OCI-LY3 (cell line): ENCODE results near the gene UST.
"Not testable (repeated sequence)": the region's sequence is repeated elsewhere in the genome, so short reads cannot be mapped to it uniquely, and the experiment has no call there.

Source experiments
- H2AFZ ChIP-seq: fragments of 200-600, 300-600 bp; shearing (Covaris generic); 2 replicates; pipeline ENCODE4 v1.6.0; 2014; ENCODE audit warnings: antibody characterized with exemption, low read depth, low read length
- H3K27ac ChIP-seq: fragments of 200-600, 300-600 bp; sonication (generic); 2 replicates; pipeline ENCODE4 v1.5.1; 2014; ENCODE audit warnings: mild to moderate bottlenecking, low read length, moderate library complexity, mixed read lengths
- H3K27me3 ChIP-seq: fragments of 200-600, 300-600 bp; sonication (generic); 2 replicates; pipeline ENCODE4 v1.6.1; 2014; ENCODE audit warnings: low read depth, low read length, mixed read lengths
- H3K36me3 ChIP-seq: fragments of 200-600, 300-600 bp; sonication (generic); replicated peaks from 2 replicates; pipeline ENCODE3; 2014; ENCODE audit warnings: low read depth, low read length, mixed read lengths
- H3K4me1 ChIP-seq: fragments of 300-600, 200-600 bp; sonication (generic); 2 replicates; pipeline ENCODE4 v1.6.1; 2014; ENCODE audit warnings: low read length, mixed read lengths
- H3K4me2 ChIP-seq: fragments of 200-600, 300-600 bp; sonication (generic); 2 replicates; pipeline ENCODE4 v1.6.1; 2014; ENCODE audit warnings: low read length, mixed read lengths
- H3K4me3 ChIP-seq: fragments of 300-600, 200-600 bp; sonication (generic); 2 replicates; pipeline ENCODE4 v1.5.1; 2014; ENCODE audit warnings: antibody characterized with exemption, mild to moderate bottlenecking, low read length, moderate library complexity
- H3K79me2 ChIP-seq: fragments of 300-600, 200-600 bp; shearing (Covaris generic); 2 replicates; pipeline ENCODE4 v1.6.1; 2014; ENCODE audit warnings: mild to moderate bottlenecking, low read length, mixed read lengths
- H3K9ac ChIP-seq: fragments of 300-600, 200-600 bp; shearing (Covaris generic); 2 replicates; pipeline ENCODE4 v1.6.0; 2014; ENCODE audit warnings: mild to moderate bottlenecking, low read length, moderate library complexity
- H3K9me3 ChIP-seq: fragments of 200-600, 300-600 bp; shearing (Covaris generic); 2 replicates; pipeline ENCODE4 v1.6.1; 2014; ENCODE audit warnings: low read length, mixed read lengths; ENCODE audit not compliant: insufficient read depth
- H4K20me1 ChIP-seq: fragments of 200-600, 300-600 bp; sonication (generic); 2 replicates; pipeline ENCODE4 v1.6.1; 2016; ENCODE audit warnings: low read length, mixed read lengths; ENCODE audit not compliant: insufficient read depth
- CTCF ChIP-seq: fragments of 200-600, 300-600 bp; sonication (generic); IDR thresholded peaks from 2 replicates; pipeline ENCODE4 v1.5.1; 2014; ENCODE audit warnings: antibody characterized with exemption, low read length, low read depth
- EZH2phosphoT487 ChIP-seq: fragments of 200-600 bp; shearing (Covaris generic); IDR thresholded peaks from 2 replicates; pipeline ENCODE4 v1.6.1; 2018; ENCODE audit warnings: antibody characterized with exemption, mixed run types, low read depth

UST gene

GRCh38 chr6:148912252-148912651 lies 165.4 kb downstream of the UST start:
- TF ChIP-seq EZH2phosphoT487 (no peak), CTCF (no peak)
- H3K9ac ChIP-seq, result no peak overlapping the region
- H3K27ac ChIP-seq, result no peak overlapping the region
- peaks cover 9% of the 10 kb centered on the region for H3K4me1 ChIP-seq
- H4K20me1 ChIP-seq, result no peaks in the 10 kb centered on the region
- H3K27me3 ChIP-seq, result no peaks in the 10 kb centered on the region
- H2AFZ ChIP-seq, result no peak overlapping the region
- no peak overlapping the region for H3K4me3 ChIP-seq
- peaks cover 2% of the 10 kb centered on the region for H3K36me3 ChIP-seq
- H3K4me2 ChIP-seq, result no peak overlapping the region
- no peaks in the 10 kb centered on the region for H3K9me3 ChIP-seq
- H3K79me2 ChIP-seq, result no peaks in the 10 kb centered on the region

GRCh38 chr6:148915810-148916209 lies 169.0 kb downstream of the UST start:
- no peak overlapping the region for H3K4me3 ChIP-seq
- H3K4me1 ChIP-seq, result no peaks in the 10 kb centered on the region
- peaks cover 2% of the 10 kb centered on the region for H3K36me3 ChIP-seq
- TF ChIP-seq CTCF, result no peak
- no peak for TF ChIP-seq EZH2phosphoT487
- H4K20me1 ChIP-seq, result no peaks in the 10 kb centered on the region
- no peaks in the 10 kb centered on the region for H3K79me2 ChIP-seq
- H3K9ac ChIP-seq, result no peak overlapping the region
- H3K27me3 ChIP-seq, result no peaks in the 10 kb centered on the region
- no peaks in the 10 kb centered on the region for H3K9me3 ChIP-seq
- H3K27ac ChIP-seq, result no peak overlapping the region
- H3K4me2 ChIP-seq, result no peak overlapping the region
- H2AFZ ChIP-seq, result no peak overlapping the region

GRCh38 chr6:148916485-148916884 lies 169.7 kb downstream of the UST start:
- not testable (repeated sequence) for H3K36me3 ChIP-seq, H4K20me1 ChIP-seq, H3K27ac ChIP-seq, H3K9me3 ChIP-seq, H3K27me3 ChIP-seq, H2AFZ ChIP-seq, H3K79me2 ChIP-seq, H3K4me3 ChIP-seq, H3K9ac ChIP-seq, H3K4me1 ChIP-seq, H3K4me2 ChIP-seq

- H3K9me3 ChIP-seq, result no peaks in the 10 kb centered on the region
- TF ChIP-seq CTCF (no peak), EZH2phosphoT487 (no peak)
- no peaks in the 10 kb centered on the region for H3K79me2 ChIP-seq
- no peaks in the 10 kb centered on the region for H3K4me1 ChIP-seq
- H3K27me3 ChIP-seq, result no peaks in the 10 kb centered on the region
- H3K36me3 ChIP-seq, result no peaks in the 10 kb centered on the region
- no peaks in the 10 kb centered on the region for H4K20me1 ChIP-seq
- H3K4me2 ChIP-seq, result no peak overlapping the region
- H3K4me3 ChIP-seq, result no peak overlapping the region
- H3K27ac ChIP-seq, result no peak overlapping the region
- H2AFZ ChIP-seq, result no peak overlapping the region
- H3K9ac ChIP-seq, result no peak overlapping the region
These were observed 177.6 kb downstream of the UST start for GRCh38 chr6:148924226-148925012.
